K562 (cell line): ENCODE results near the gene PDE1A.

ENCODE experiments used
- ARID2 ChIP-seq: fragments of 450-650 bp; IDR thresholded peaks from 2 replicates; pipeline ENCODE4 v1.6.1; 2017; ENCODE audit warnings: antibody characterized with exemption, mild to moderate bottlenecking
- CHD2 ChIP-seq: IDR thresholded peaks from 2 replicates; pipeline ENCODE4 v1.6.1; 2011; ENCODE audit warnings: low read depth, low read length
- DDX20 ChIP-seq: fragments of 450-650 bp; IDR thresholded peaks from 2 replicates; pipeline ENCODE4 v1.6.1; 2016; ENCODE audit warnings: missing genetic modification characterization, low read depth, mild to moderate bottlenecking, missing compliant biosample characterization, moderate library complexity
- FOXA1 ChIP-seq: fragments of 450-650 bp; IDR thresholded peaks from 2 replicates; pipeline ENCODE4 v1.6.1; 2016; ENCODE audit warnings: mild to moderate bottlenecking, borderline replicate concordance
- ZSCAN29 ChIP-seq: fragments of 450-650 bp; IDR thresholded peaks from 2 replicates; pipeline ENCODE4 v1.6.1; 2017
- TF ChIP-seq, protein P1 (sequence below): fragments of 250-450 bp; sonication (Bioruptor Pico); IDR thresholded peaks from 2 replicates; pipeline ENCODE4 v1.5.0; 2021; ENCODE audit warnings: mild to moderate bottlenecking, borderline replicate concordance

DNA sequence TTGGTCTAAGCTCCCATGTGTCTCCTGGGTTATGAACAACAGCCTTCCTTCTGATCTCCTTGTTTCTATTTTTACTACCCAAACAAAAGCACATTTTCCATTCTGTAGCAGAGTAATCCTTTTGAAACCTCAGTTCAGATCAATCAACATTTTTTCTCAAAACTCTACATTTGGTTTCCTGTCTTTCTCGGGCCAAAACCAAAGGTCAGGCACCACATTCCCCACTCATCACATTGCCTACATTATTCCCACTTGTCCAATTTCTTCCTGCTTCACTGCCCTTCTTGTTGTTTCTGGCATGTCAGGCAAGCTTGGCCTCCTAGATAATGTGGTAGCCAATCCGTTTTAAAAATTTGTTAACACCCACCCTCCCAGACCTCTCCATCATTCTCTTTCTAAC is 244.4 kb downstream of the PDE1A start:
- TF ChIP-seq, protein P1, sequence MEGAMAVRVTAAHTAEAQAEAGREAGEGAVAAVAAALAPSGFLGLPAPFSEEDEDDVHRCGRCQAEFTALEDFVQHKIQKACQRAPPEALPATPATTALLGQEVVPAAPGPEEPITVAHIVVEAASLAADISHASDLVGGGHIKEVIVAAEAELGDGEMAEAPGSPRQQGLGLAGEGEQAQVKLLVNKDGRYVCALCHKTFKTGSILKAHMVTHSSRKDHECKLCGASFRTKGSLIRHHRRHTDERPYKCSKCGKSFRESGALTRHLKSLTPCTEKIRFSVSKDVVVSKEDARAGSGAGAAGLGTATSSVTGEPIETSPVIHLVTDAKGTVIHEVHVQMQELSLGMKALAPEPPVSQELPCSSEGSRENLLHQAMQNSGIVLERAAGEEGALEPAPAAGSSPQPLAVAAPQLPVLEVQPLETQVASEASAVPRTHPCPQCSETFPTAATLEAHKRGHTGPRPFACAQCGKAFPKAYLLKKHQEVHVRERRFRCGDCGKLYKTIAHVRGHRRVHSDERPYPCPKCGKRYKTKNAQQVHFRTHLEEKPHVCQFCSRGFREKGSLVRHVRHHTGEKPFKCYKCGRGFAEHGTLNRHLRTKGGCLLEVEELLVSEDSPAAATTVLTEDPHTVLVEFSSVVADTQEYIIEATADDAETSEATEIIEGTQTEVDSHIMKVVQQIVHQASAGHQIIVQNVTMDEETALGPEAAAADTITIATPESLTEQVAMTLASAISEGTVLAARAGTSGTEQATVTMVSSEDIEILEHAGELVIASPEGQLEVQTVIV (CRISPR knock-in tag) = no peak
- TF ChIP-seq FOXA1 = no peak
- TF ChIP-seq ZSCAN29 = no peak
- TF ChIP-seq DDX20 (tag) = no peak
- no peak for TF ChIP-seq CHD2
- no peak for TF ChIP-seq ARID2
